GM18508 (cell line): ENCODE measurements around the gene GIGYF1.

ENCODE experiments used
- ATAC-seq: cut with Tn5 transposase; IDR thresholded peaks from one replicate; pipeline ENCODE4 v1.9.1; 2021; ENCODE audit warnings: moderate number of reproducible peaks; ENCODE audit not compliant: insufficient read depth, unreplicated experiment

The GIGYF1 gene

DNA sequence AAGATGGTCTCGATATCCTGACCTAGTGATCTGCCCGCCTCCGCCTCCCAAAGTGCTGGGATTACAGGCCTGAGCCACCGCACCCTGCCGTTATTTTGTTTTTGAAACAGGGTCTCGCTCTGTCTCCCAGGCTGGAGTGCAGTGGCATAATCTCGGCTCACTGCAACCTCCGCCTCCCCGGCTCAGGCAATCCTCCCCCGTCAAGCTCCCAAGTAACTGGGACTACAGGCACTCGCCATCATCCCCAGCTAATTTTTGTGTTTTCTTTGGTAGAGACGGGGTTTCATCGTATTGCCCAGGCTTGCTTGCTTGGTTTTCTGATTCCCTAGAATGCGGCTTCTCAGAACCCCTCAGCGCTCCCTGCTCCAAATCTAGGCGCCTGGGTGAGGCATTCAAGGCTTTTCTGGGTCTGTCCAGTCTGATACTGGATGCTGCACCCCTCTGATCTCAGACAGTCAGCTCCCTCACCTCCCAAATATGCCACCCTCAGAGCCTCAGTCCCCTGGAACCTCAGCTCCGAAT is 54.0 kb downstream of the GIGYF1 start:
- ATAC-seq = no peak

DNA sequence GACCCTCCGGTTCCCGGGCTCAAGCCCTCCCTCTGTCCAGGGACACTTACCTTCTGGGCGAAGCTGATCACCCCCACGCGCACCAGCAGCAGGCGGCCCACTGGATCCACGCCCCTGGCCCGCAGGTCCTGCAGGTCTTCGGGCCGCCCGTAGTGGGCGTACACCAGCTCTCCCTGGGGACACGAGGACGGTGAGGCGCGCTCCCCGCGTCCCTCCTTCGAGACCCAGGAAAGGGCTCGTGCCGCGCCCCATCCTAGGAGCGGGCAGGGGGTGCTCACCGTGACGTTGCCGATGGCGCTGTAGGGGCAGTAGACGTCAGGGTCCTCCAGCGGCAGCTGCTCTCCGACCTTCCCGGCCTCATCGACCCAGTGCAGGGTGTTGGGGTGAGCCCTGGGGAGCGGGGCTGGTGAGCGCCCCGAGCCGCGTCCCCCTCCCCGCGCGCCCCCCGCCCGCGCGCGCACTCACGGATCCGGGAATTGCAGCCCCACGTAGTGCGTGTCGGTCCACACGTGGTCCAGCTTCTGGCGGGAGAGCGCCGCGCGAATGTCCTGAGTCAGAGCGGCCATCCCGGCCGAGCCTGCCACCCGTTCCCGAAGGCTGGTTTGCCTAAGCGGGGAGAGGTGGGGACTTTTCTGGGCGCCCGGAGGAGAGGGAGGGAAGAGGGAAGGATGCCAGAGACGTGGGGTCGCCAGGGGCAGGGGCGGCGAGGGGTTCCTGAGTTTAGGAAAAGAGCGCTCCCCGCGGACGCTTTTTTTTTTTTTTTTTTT is 60.9 kb downstream of the GIGYF1 start:
- ATAC-seq = no peak

DNA sequence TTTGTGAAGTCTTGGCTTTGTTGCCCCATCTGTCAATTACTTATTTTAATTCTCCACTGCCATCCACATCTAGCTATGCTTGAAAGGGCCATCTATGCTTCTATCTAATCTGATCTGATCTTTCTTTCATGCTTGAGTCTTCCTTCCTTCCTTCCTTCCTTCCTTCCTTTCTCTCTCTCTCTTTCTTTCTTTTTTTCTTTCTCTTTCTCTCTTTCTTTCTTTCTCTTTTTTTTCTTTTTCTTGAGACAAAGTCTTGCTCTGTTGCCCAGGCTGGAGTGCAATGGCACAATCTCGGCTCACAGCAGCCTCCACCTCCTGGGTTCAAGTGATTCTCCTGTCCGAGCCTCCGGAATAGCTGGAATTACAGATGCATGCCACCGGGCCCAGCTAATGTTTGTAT is 64.0 kb downstream of the GIGYF1 start:
- no peak for ATAC-seq
